DOHH2 (cell line): ENCODE measurements around the gene CSTB.

ENCODE experiments used
- H3F3A ChIP-seq: fragments of 200-600 bp; sonication (generic), shearing (Covaris generic); 2 replicates; pipeline ENCODE4 v1.6.0; 2016; ENCODE audit warnings: antibody characterized with exemption, mild to moderate bottlenecking; ENCODE audit not compliant: control insufficient read depth, insufficient read depth
- H3K27ac ChIP-seq: fragments of 200-600 bp; sonication (generic); 2 replicates; pipeline ENCODE4 v1.5.1; 2014; ENCODE audit warnings: low read depth, mild to moderate bottlenecking, low read length, moderate library complexity
- H3K27me3 ChIP-seq: fragments of 200-600 bp; sonication (generic); 2 replicates; pipeline ENCODE4 v1.6.1; 2014; ENCODE audit warnings: mild to moderate bottlenecking, low read length, mixed read lengths; ENCODE audit not compliant: control insufficient read depth
- H3K36me3 ChIP-seq: fragments of 200-600 bp; sonication (generic); 2 replicates; pipeline ENCODE4 v1.6.1; 2014; ENCODE audit warnings: mild to moderate bottlenecking, low read length, moderate library complexity, mixed read lengths; ENCODE audit not compliant: control insufficient read depth
- H3K4me1 ChIP-seq: fragments of 200-600 bp; sonication (generic); 2 replicates; pipeline ENCODE4 v1.6.1; 2014; ENCODE audit warnings: mild to moderate bottlenecking, low read length, mixed read lengths; ENCODE audit not compliant: control insufficient read depth
- H3K4me2 ChIP-seq: fragments of 200-600 bp; sonication (generic); 2 replicates; pipeline ENCODE4 v1.6.0; 2014; ENCODE audit warnings: mild to moderate bottlenecking, low read length, moderate library complexity
- H3K4me3 ChIP-seq: fragments of 200-600 bp; sonication (generic); 2 replicates; pipeline ENCODE4 v1.5.1; 2014; ENCODE audit warnings: mild to moderate bottlenecking, low read length, mixed read lengths
- H3K79me2 ChIP-seq: fragments of 200-600 bp; sonication (generic); 2 replicates; pipeline ENCODE4 v1.6.1; 2014; ENCODE audit warnings: mild to moderate bottlenecking, low read length, mixed read lengths; ENCODE audit not compliant: control insufficient read depth
- H3K9me2 ChIP-seq: fragments of 200-600 bp; sonication (generic); replicated peaks from 2 replicates; pipeline ENCODE4 v1.6.1; 2014; ENCODE audit warnings: mild to moderate bottlenecking, low read length, mixed read lengths; ENCODE audit not compliant: control insufficient read depth
- H3K9me3 ChIP-seq: fragments of 200-600 bp; sonication (generic); 2 replicates; pipeline ENCODE4 v1.6.1; 2014; ENCODE audit warnings: antibody characterized with exemption, low read length, mixed read lengths; ENCODE audit not compliant: control insufficient read depth, insufficient read depth
- H4K20me1 ChIP-seq: fragments of 200-600 bp; sonication (generic); 2 replicates; pipeline ENCODE4 v1.6.0; 2014; ENCODE audit warnings: low read depth, mild to moderate bottlenecking, antibody characterized with exemption, low read length, moderate library complexity; ENCODE audit not compliant: control insufficient read depth, insufficient read depth
- EZH2phosphoT487 ChIP-seq: fragments of 200-600 bp; sonication (generic); IDR thresholded peaks from 2 replicates; pipeline ENCODE4 v1.6.1; 2017; ENCODE audit warnings: borderline replicate concordance, mild to moderate bottlenecking, antibody characterized with exemption, low read length, moderate library complexity, mixed read lengths
- TF ChIP-seq, protein P1 (sequence below): fragments of 200-600 bp; sonication (generic); IDR thresholded peaks from one replicate; pipeline ENCODE4 v1.5.1; 2014; ENCODE audit warnings: antibody characterized with exemption, mild to moderate bottlenecking, low read depth, low read length; ENCODE audit not compliant: poor library complexity, severe bottlenecking

CSTB gene

DNA sequence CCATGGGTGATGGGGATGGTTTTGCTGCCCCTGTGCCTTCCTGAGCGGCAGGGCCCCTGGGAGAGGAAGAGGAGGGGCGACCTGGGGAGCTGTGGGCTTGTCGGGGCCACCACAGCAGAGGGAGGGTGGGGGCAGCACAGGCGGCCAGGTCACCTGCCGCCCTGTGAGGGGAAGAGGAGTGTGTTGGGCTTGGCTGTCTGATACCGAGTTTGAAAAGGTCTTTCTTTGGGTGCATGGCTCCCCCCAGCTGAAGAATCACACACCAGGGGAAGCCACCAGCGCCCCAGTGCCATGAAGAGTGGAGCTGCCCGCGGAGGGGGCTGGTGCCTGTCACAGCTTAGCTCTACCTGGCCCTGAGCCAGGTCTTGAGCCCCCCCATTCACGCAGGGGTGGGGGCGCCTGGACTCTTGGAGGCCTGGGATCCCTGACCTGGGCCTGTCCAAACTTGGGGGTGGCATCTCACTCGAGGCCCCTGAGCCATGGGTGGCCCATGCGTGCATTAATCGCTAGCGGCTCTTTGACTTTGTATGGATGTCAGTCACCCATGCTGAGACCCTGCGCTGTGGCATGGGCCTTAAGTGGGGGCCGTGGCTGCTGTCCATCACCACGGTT lies 26.4 kb downstream of the CSTB start:
- no peaks in the 10 kb centered on the region for H4K20me1 ChIP-seq
- H3K4me2 ChIP-seq = no peak overlapping the region
- peaks cover 18% of the 10 kb centered on the region for H3K36me3 ChIP-seq
- no peaks in the 10 kb centered on the region for H3F3A ChIP-seq
- H3K79me2 ChIP-seq = no peaks in the 10 kb centered on the region
- no peak overlapping the region for H3K27ac ChIP-seq
- no peak overlapping the region for H3K4me3 ChIP-seq
- no peaks in the 10 kb centered on the region for H3K4me1 ChIP-seq
- no peaks in the 10 kb centered on the region for H3K27me3 ChIP-seq
- no peaks in the 10 kb centered on the region for H3K9me3 ChIP-seq
- no peak for TF ChIP-seq EZH2phosphoT487
- TF ChIP-seq, protein P1, sequence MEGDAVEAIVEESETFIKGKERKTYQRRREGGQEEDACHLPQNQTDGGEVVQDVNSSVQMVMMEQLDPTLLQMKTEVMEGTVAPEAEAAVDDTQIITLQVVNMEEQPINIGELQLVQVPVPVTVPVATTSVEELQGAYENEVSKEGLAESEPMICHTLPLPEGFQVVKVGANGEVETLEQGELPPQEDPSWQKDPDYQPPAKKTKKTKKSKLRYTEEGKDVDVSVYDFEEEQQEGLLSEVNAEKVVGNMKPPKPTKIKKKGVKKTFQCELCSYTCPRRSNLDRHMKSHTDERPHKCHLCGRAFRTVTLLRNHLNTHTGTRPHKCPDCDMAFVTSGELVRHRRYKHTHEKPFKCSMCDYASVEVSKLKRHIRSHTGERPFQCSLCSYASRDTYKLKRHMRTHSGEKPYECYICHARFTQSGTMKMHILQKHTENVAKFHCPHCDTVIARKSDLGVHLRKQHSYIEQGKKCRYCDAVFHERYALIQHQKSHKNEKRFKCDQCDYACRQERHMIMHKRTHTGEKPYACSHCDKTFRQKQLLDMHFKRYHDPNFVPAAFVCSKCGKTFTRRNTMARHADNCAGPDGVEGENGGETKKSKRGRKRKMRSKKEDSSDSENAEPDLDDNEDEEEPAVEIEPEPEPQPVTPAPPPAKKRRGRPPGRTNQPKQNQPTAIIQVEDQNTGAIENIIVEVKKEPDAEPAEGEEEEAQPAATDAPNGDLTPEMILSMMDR = no peak
- H3K9me2 ChIP-seq = no peaks in the 10 kb centered on the region

DNA sequence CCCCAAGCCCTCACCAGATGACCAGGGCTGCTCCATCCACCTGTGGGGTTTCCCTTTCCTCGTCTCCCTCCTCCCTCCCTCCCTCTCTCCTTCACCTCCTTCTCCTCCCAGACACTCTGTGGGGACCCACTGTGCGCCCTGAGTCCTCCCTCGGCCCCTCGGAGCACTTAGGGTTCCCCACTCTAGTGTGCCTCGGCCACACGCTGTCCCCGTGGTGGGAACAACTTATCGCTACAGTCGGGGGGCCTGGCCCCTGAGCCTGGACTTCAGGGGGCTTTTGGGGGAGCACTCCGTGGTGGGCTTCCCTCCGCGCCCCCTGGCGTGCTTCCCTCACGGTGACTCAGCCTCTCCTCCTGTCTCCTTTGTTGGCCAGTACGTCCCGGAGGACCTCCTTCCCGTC lies 27.5 kb downstream of the CSTB start:
- TF ChIP-seq EZH2phosphoT487 = no peak
- TF ChIP-seq, protein P1 = no peak
- Histone ChIP-seq H3K4me2 (no peak overlapping the region), H3K4me1 (no peaks in the 10 kb centered on the region), H3K9me2 (no peaks in the 10 kb centered on the region), H3K36me3 (peaks cover 14% of the 10 kb centered on the region), H3K9me3 (no peaks in the 10 kb centered on the region), H3K27ac (no peak overlapping the region), H3K4me3 (no peak overlapping the region), H4K20me1 (no peaks in the 10 kb centered on the region), H3K27me3 (no peaks in the 10 kb centered on the region), H3K79me2 (no peaks in the 10 kb centered on the region), H3F3A (no peaks in the 10 kb centered on the region)

DNA sequence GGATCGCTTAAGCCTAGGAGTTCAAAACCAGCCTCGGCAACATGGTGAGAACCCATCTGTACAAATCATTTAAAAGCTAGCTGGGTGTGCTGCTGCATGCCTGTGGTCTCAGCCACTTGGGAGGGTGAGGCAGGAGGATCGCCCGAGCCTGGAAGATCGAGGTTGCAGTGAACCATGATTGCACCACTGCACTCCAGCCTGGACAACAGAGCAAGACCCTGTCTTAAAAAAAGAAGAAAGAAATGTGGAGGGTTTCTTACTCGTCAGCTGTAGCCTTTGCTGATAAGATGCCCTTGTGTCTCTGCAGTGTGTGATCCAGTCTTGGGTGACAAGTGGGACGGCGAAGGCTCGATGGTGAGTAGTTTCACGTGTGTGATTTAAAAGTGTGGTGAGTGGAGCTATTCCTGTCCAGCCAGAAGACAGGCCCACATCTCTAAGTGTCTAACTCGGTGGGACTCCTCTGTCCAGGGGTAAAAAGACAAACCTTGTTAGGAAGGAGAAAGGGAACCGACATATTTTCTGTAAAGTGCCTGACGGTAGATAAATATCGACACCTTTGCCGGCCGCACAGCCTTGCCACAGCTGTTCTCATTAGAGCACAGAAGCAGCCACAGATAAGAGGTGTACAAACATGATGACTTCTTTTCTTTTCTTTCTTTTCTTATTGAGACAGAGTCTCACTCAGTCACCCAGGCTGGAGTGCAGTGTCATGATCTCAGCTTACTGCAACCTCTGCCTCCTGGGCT lies 30.2 kb downstream of the CSTB start:
- H3K9me3 ChIP-seq = no peaks in the 10 kb centered on the region
- no peaks in the 10 kb centered on the region for H3K27me3 ChIP-seq
- no peaks in the 10 kb centered on the region for H3K9me2 ChIP-seq
- TF ChIP-seq, protein P1 = no peak
- no peak overlapping the region for H3K4me2 ChIP-seq
- no peaks in the 10 kb centered on the region for H4K20me1 ChIP-seq
- no peak overlapping the region for H3K4me3 ChIP-seq
- peaks cover 11% of the 10 kb centered on the region for H3K36me3 ChIP-seq
- no peaks in the 10 kb centered on the region for H3F3A ChIP-seq
- no peaks in the 10 kb centered on the region for H3K4me1 ChIP-seq
- H3K79me2 ChIP-seq = no peaks in the 10 kb centered on the region
- no peak overlapping the region for H3K27ac ChIP-seq
